HepG2 (cell line): Measurements from ENCODE around the gene VWCE. TPM values are rescaled to one million over a fixed set of nuclear protein-coding genes. Genes with fewer than 3 reads are reported as not detected.
A peak's percentile ranks its signal among the peaks of the same experiment; 100 is the strongest.

Experiments used
- AHDC1 ChIP-seq: sonication (generic); formaldehyde crosslinking; IDR thresholded peaks from 2 replicates; pipeline ENCODE4 v1.5.1; 2020; ENCODE audit warnings: mild to moderate bottlenecking, missing genetic modification reagents, borderline replicate concordance
- AKNA ChIP-seq: sonication (generic); formaldehyde crosslinking; IDR thresholded peaks from 2 replicates; pipeline ENCODE4 v1.4.0; 2020; ENCODE audit warnings: missing genetic modification reagents, borderline replicate concordance
- ELF1 ChIP-seq: sonication (generic); formaldehyde crosslinking; IDR thresholded peaks from 2 replicates; pipeline ENCODE4 v1.4.0; 2020; ENCODE audit warnings: missing genetic modification reagents
- FOSL2 ChIP-seq: sonication (generic); formaldehyde crosslinking; IDR thresholded peaks from 2 replicates; pipeline ENCODE4 v1.4.0; 2020; ENCODE audit warnings: missing genetic modification reagents
- KAT7 ChIP-seq: IDR thresholded peaks from 2 replicates; pipeline ENCODE4 v1.6.1; 2018; ENCODE audit warnings: borderline replicate concordance, missing compliant biosample characterization
- POLR2AphosphoS5 ChIP-seq: IDR thresholded peaks from 2 replicates; pipeline ENCODE4 v1.6.1; 2012; ENCODE audit warnings: low read depth, low read length
- POLR2G ChIP-seq: fragments of 200-400 bp; formaldehyde crosslinking; IDR thresholded peaks from 2 replicates; pipeline ENCODE4 v1.6.1; 2018; ENCODE audit warnings: mild to moderate bottlenecking, low read depth, low read length, moderate library complexity
- RBM22 ChIP-seq: fragments of 200-400 bp; formaldehyde crosslinking; optimal IDR thresholded peaks from 2 replicates; pipeline ENCODE3; 2017; ENCODE audit warnings: mild to moderate bottlenecking, low read length, moderate library complexity
- SMYD3 ChIP-seq: sonication (generic); formaldehyde crosslinking; IDR thresholded peaks from 2 replicates; pipeline ENCODE4 v1.8.1; 2023; ENCODE audit warnings: mild to moderate bottlenecking, missing genetic modification reagents
- SOX13 ChIP-seq, 3 experiments: fragments of 450-650 bp in 1 of 3; sonication (generic) in 1 of 3; formaldehyde crosslinking in 1 of 3; IDR thresholded peaks in 2 of 3; conservative IDR thresholded peaks in 1 of 3; 2 replicates each; pipeline versions ENCODE4 v1.5.0 to v1.6.1; 2016 to 2020; ENCODE audit warnings: antibody characterized with exemption in 1 of 3, mild to moderate bottlenecking in 1 of 3, missing compliant biosample characterization in 1 of 3, missing genetic modification reagents in 1 of 3, moderate library complexity in 1 of 3
- ZBTB49 ChIP-seq: sonication (generic); formaldehyde crosslinking; IDR thresholded peaks from 2 replicates; pipeline ENCODE4 v1.4.0; 2020; ENCODE audit warnings: missing genetic modification reagents, borderline replicate concordance
- ZNF10 ChIP-seq: sonication (generic); formaldehyde crosslinking; IDR thresholded peaks from 2 replicates; pipeline ENCODE4 v1.4.0; 2020; ENCODE audit warnings: mild to moderate bottlenecking, low read depth, missing genetic modification reagents, borderline replicate concordance
- ZNF138 ChIP-seq: sonication (generic); formaldehyde crosslinking; IDR thresholded peaks from 2 replicates; pipeline ENCODE4 v1.5.0; 2020; ENCODE audit warnings: mild to moderate bottlenecking, low read depth, missing genetic modification reagents
- ZNF180 ChIP-seq: sonication (generic); formaldehyde crosslinking; IDR thresholded peaks from 2 replicates; pipeline ENCODE4 v1.4.0; 2020; ENCODE audit warnings: low read depth, missing genetic modification reagents, borderline replicate concordance
- ZNF296 ChIP-seq: sonication (generic); formaldehyde crosslinking; conservative IDR thresholded peaks from 2 replicates; pipeline ENCODE4 v1.5.0; 2020; ENCODE audit warnings: mild to moderate bottlenecking, missing genetic modification reagents
- ZNF354B ChIP-seq: sonication (generic); formaldehyde crosslinking; IDR thresholded peaks from 2 replicates; pipeline ENCODE4 v1.8.0; 2022; ENCODE audit warnings: mild to moderate bottlenecking, missing genetic modification reagents
- ZNF879 ChIP-seq: sonication (generic); formaldehyde crosslinking; IDR thresholded peaks from 2 replicates; pipeline ENCODE4 v1.8.1; 2023; ENCODE audit warnings: missing genetic modification reagents
- polyA plus RNA-seq, 8 experiments: library from polyadenylated mRNA; depleted of rRNA in 3 of 8; stranded (reverse) in 7 of 8; unstranded in 1 of 8; fragments of >200 nt; fragmentation: Illumina TruSeq in 4 of 8; extraction: Trizol in 4 of 8; gene quantifications; 2 replicates each; pipeline versions ENCODE4 v1.2.1 to v1.2.3, GENCODE V29; 2011 to 2016; ENCODE audit warnings: low read depth in 4 of 8, missing spikeins in 1 of 8, mixed read lengths in 1 of 8; ENCODE audit not compliant: insufficient read depth in 1 of 8
- total RNA-seq, 5 experiments: library from RNA; depleted of rRNA; stranded (reverse); fragments of >200 nt; fragmentation: Illumina TruSeq; extraction: Trizol; gene quantifications; 2 replicates each; pipeline ENCODE4 v1.2.3, GENCODE V29; 2016; ENCODE audit warnings: low read depth in 1 of 5

The VWCE gene
- total and polyA plus RNA-seq, 2 of the 13 experiments (the other 11 are each of a cell fraction or from before 2014, with no cell fraction given), result 27.6 to 58.3 TPM

- TF ChIP-seq RBM22 (no peak), FOSL2 (CRISPR knock-in tag) (peak; percentile 58), ZNF296 (CRISPR knock-in tag) (no peak), SMYD3 (CRISPR knock-in tag) (no peak), POLR2G (no peak; the same call in 1 of the 2 replicates), ELF1 (CRISPR knock-in tag) (no peak), ZNF879 (CRISPR knock-in tag) (no peak), AHDC1 (CRISPR knock-in tag) (no peak), ZBTB49 (CRISPR knock-in tag) (no peak), ZNF354B (CRISPR knock-in tag) (no peak), SOX13 (IDR thresholded peaks at IDR 0.05) (no peak), SOX13 (CRISPR knock-in tag; conservative IDR thresholded peaks at IDR 0.05 in 1 of 2, IDR thresholded peaks at IDR 0.05 in 1 of 2) (peak in 1 of 2 experiments; percentile 23; a peak in 1 of 4 replicates), POLR2AphosphoS5 (no peak), ZNF10 (CRISPR knock-in tag) (no peak), ZNF138 (no peak), AKNA (CRISPR knock-in tag) (no peak), ZNF180 (CRISPR knock-in tag) (no peak), KAT7 (CRISPR knock-in tag) (no peak)
These were observed 2.6 kb upstream of the VWCE start (continued) for GRCh38 chr11:61297746-61298145.
